ENCODE measurements around the gene AOX1.

DNA sequence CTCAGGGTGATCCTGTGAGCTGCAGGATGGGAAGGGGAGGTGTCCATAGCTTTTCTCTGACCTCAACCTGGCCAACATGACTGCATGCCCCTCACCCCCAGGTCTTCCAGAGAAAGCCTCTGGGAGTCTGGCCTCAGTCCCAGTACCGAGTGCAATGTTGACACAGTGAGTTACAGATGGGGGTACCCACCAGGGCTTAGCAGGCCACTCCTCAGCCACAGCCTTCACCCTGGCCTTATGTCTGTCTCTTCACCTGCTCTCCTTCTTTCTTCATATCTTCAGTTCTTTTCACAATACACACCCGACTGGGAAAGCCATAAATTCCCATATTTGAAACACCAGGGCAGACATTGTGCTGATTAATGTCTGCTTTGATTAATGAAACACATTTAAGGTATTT is 33.5 kb downstream of the AOX1 start:
- TF ChIP-seq, protein P1, sequence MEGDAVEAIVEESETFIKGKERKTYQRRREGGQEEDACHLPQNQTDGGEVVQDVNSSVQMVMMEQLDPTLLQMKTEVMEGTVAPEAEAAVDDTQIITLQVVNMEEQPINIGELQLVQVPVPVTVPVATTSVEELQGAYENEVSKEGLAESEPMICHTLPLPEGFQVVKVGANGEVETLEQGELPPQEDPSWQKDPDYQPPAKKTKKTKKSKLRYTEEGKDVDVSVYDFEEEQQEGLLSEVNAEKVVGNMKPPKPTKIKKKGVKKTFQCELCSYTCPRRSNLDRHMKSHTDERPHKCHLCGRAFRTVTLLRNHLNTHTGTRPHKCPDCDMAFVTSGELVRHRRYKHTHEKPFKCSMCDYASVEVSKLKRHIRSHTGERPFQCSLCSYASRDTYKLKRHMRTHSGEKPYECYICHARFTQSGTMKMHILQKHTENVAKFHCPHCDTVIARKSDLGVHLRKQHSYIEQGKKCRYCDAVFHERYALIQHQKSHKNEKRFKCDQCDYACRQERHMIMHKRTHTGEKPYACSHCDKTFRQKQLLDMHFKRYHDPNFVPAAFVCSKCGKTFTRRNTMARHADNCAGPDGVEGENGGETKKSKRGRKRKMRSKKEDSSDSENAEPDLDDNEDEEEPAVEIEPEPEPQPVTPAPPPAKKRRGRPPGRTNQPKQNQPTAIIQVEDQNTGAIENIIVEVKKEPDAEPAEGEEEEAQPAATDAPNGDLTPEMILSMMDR (IDR thresholded peaks at IDR 0.05; ENCODE audit: borderline replicate concordance, extremely low read depth, low read length, poor library complexity, severe bottlenecking), result no peak
- no peak for TF ChIP-seq EZH2 (IDR thresholded peaks at IDR 0.05; ENCODE audit: borderline replicate concordance, low read depth, low read length, severe bottlenecking)

All from DND-41 (cell line).